Mesodermal cell (in vitro differentiated cells): ENCODE measurements around the gene SPECC1.
"Not testable (repeated sequence)": the region's sequence is repeated elsewhere in the genome, so short reads cannot be mapped to it uniquely, and the experiment has no call there.

Experiments
- H3K27ac ChIP-seq: 2 replicates; pipeline ENCODE4 v1.7.0; 2013; ENCODE audit warnings: mild to moderate bottlenecking, low read depth, low read length, moderate library complexity; ENCODE audit not compliant: severe bottlenecking
- H3K36me3 ChIP-seq: 2 replicates; pipeline ENCODE4 v1.7.1; 2013; ENCODE audit warnings: mild to moderate bottlenecking, low read length, moderate library complexity; ENCODE audit not compliant: control insufficient read depth, insufficient read depth
- H3K4me1 ChIP-seq: one replicate; pipeline ENCODE4 v1.7.1; 2013; ENCODE audit warnings: mild to moderate bottlenecking, low read length; ENCODE audit not compliant: insufficient read depth, control insufficient read depth, poor library complexity, severe bottlenecking
- H3K4me3 ChIP-seq: 2 replicates; pipeline ENCODE4 v1.7.0; 2013; ENCODE audit warnings: low read length, control low read depth, mild to moderate bottlenecking; ENCODE audit not compliant: insufficient read depth, poor library complexity, severe bottlenecking; ENCODE audit errors: extremely low read depth
- H3K9me3 ChIP-seq: 2 replicates; pipeline ENCODE4 v1.7.1; 2013; ENCODE audit warnings: mild to moderate bottlenecking, low read length, moderate library complexity; ENCODE audit not compliant: control insufficient read depth
- WGBS, 2 experiments: methylation state at CpG; one replicate each; pipeline ENCODE4 v1.1.5; 2013; ENCODE audit warnings: missing lambda C conversion rate in 2 of 2; ENCODE audit not compliant: insufficient coverage in 2 of 2; 5-methylcytosine and 5-hydroxymethylcytosine counted together

Gene SPECC1

GRCh38 chr17:20184977-20185619 is 175.9 kb downstream of the SPECC1 start:
- H3K4me1 ChIP-seq: peaks cover 37% of the 10 kb centered on the region
- H3K27ac ChIP-seq: peak overlapping the region; percentile 62
- 92 to 97% methylated on average over 10 of the region's 10 CpGs for WGBS, 2 experiments
- no peak overlapping the region for H3K4me3 ChIP-seq
- no peaks in the 10 kb centered on the region for H3K9me3 ChIP-seq
- H3K36me3 ChIP-seq: no peaks in the 10 kb centered on the region

GRCh38 chr17:20187049-20187448 is 177.9 kb downstream of the SPECC1 start:
- no peak overlapping the region for H3K27ac ChIP-seq
- H3K9me3 ChIP-seq: no peaks in the 10 kb centered on the region
- H3K36me3 ChIP-seq: no peaks in the 10 kb centered on the region
- H3K4me3 ChIP-seq: no peak overlapping the region
- H3K4me1 ChIP-seq: peaks cover 46% of the 10 kb centered on the region
- WGBS, 2 experiments: 80 to 90% methylated on average over 1 to 3 of the region's 4 CpGs

- Histone ChIP-seq H3K4me1 (peaks cover 44% of the 10 kb centered on the region), H3K9me3 (peaks cover 6% of the 10 kb centered on the region), H3K4me3 (no peak overlapping the region), H3K36me3 (no peaks in the 10 kb centered on the region), H3K27ac (peak overlapping the region; percentile 90)
- WGBS, 2 experiments: 58 to 66% methylated on average over 4 of the region's 5 CpGs
Measured at GRCh38 chr17:20189302-20189701, 180.1 kb downstream of the SPECC1 start.

- no peaks in the 10 kb centered on the region for H3K36me3 ChIP-seq
- peaks cover 39% of the 10 kb centered on the region for H3K4me1 ChIP-seq
- WGBS, 2 experiments: 13% methylated on average over 1 of the region's 2 CpGs; no CpG with 5 or more reads in 1 of the 2 experiments
- H3K4me3 ChIP-seq: no peak overlapping the region
- peak overlapping the region; percentile 90 for H3K27ac ChIP-seq
- H3K9me3 ChIP-seq: peaks cover 6% of the 10 kb centered on the region
Measured at GRCh38 chr17:20189979-20190378, 180.8 kb downstream of the SPECC1 start.

GRCh38 chr17:20190605-20191004 is 181.4 kb downstream of the SPECC1 start:
- Histone ChIP-seq H3K9me3 (peaks cover 10% of the 10 kb centered on the region), H3K27ac (peak overlapping the region; percentile 90), H3K4me1 (peaks cover 32% of the 10 kb centered on the region), H3K36me3 (peaks cover 2% of the 10 kb centered on the region), H3K4me3 (no peak overlapping the region)
- 83 to 90% methylated on average over 1 to 2 of the region's 3 CpGs for WGBS, 2 experiments

- Histone ChIP-seq H3K4me3 (no peak overlapping the region), H3K27ac (no peak overlapping the region), H3K9me3 (peaks cover 14% of the 10 kb centered on the region), H3K4me1 (peaks cover 31% of the 10 kb centered on the region), H3K36me3 (peaks cover 2% of the 10 kb centered on the region)
- 100% methylated on average over 3 of the region's 3 CpGs; no CpG with 5 or more reads in 1 of the 2 experiments for WGBS, 2 experiments
Measured at GRCh38 chr17:20191056-20191455, 181.9 kb downstream of the SPECC1 start.

- not testable (repeated sequence) for H3K27ac ChIP-seq, H3K4me3 ChIP-seq, H3K4me1 ChIP-seq
- Histone ChIP-seq H3K36me3 (peaks cover 15% of the 10 kb centered on the region), H3K9me3 (peaks cover 36% of the 10 kb centered on the region)
- 96 to 100% methylated on average over 2 to 3 of the region's 3 CpGs for WGBS, 2 experiments
Measured at GRCh38 chr17:20196286-20196685, 187.1 kb downstream of the SPECC1 start.

- no peak overlapping the region for H3K4me3 ChIP-seq
- H3K27ac ChIP-seq: no peak overlapping the region
- peaks cover 15% of the 10 kb centered on the region for H3K36me3 ChIP-seq
- H3K4me1 ChIP-seq: no peaks in the 10 kb centered on the region
- WGBS, 2 experiments: 87 to 100% methylated on average over 3 of the region's 5 CpGs
- H3K9me3 ChIP-seq: peaks cover 35% of the 10 kb centered on the region
Measured at GRCh38 chr17:20197272-20197926, 188.2 kb downstream of the SPECC1 start.

GRCh38 chr17:20200016-20200795 is 191.0 kb downstream of the SPECC1 start:
- WGBS, 2 experiments: 50 to 64% methylated on average over 2 to 3 of the region's 5 CpGs
- peaks cover 31% of the 10 kb centered on the region for H3K36me3 ChIP-seq
- H3K27ac ChIP-seq: no peak overlapping the region
- peaks cover 30% of the 10 kb centered on the region for H3K9me3 ChIP-seq
- no peak overlapping the region for H3K4me3 ChIP-seq
- no peaks in the 10 kb centered on the region for H3K4me1 ChIP-seq

GRCh38 chr17:20200865-20201458 is 191.8 kb downstream of the SPECC1 start:
- H3K27ac ChIP-seq: no peak overlapping the region
- WGBS, 2 experiments: 86 to 89% methylated on average over 8 to 9 of the region's 10 CpGs
- no peak overlapping the region for H3K4me3 ChIP-seq
- peaks cover 30% of the 10 kb centered on the region for H3K36me3 ChIP-seq
- no peaks in the 10 kb centered on the region for H3K4me1 ChIP-seq
- peaks cover 22% of the 10 kb centered on the region for H3K9me3 ChIP-seq
